Heart left ventricle (tissue), 16 donors: ENCODE measurements around the gene MINDY3. TPM values are rescaled to one million over a fixed set of nuclear protein-coding genes. Genes with fewer than 3 reads are reported as not detected.

Source experiments
- ATAC-seq, 4 donors: fragments of 200-7000 bp; cut with Tn5 transposase; one replicate each; pipeline ENCODE4 v1.9.1; 2020 to 2022; ENCODE audit warnings: moderate library complexity in 4 of 4, mild to moderate bottlenecking in 3 of 4, moderate number of reproducible peaks in 1 of 4
- DNase-seq, 5 donors: peaks; one replicate each; pipeline ENCODE4 v3.0.0-alpha.2; 2020
- H3K27ac ChIP-seq, 12 donors: fragments of 200-600 bp; sonication (generic) in 4 of 12; one replicate each; pipeline versions ENCODE4 v1.5.0 to v1.8.0; 2016 to 2022; ENCODE audit warnings: mild to moderate bottlenecking in 2 of 12
- H3K27me3 ChIP-seq, 9 donors: fragments of 200-600 bp; sonication (generic) in 2 of 9; one replicate each; pipeline versions ENCODE4 v1.5.1 to v1.8.0; 2016 to 2022; ENCODE audit warnings: mild to moderate bottlenecking in 3 of 9
- H3K36me3 ChIP-seq, 9 donors: fragments of 200-600 bp; sonication (generic) in 2 of 9; one replicate each; pipeline versions ENCODE4 v1.5.0 to v1.8.0; 2018 to 2022; ENCODE audit warnings: mild to moderate bottlenecking in 2 of 9
- H3K4me1 ChIP-seq, 12 donors: fragments of 200-600 bp; sonication (generic) in 4 of 12; one replicate each; pipeline versions ENCODE4 v1.5.0 to v1.8.0; 2016 to 2022; ENCODE audit warnings: mild to moderate bottlenecking in 3 of 12
- H3K4me3 ChIP-seq, 12 donors: fragments of 200-600 bp; sonication (generic) in 4 of 12; one replicate each; pipeline versions ENCODE4 v1.5.0 to v1.8.0; 2017 to 2022; ENCODE audit warnings: mild to moderate bottlenecking in 9 of 12, moderate library complexity in 4 of 12
- H3K9me3 ChIP-seq, 12 donors: fragments of 200-600 bp; sonication (generic) in 4 of 12; one replicate each; pipeline versions ENCODE4 v1.5.0 to v1.8.0; 2016 to 2022; ENCODE audit warnings: mild to moderate bottlenecking in 1 of 12
- CTCF ChIP-seq, 12 donors: fragments of 200-600 bp; sonication (generic) in 4 of 12; IDR thresholded peaks; one replicate each; pipeline versions ENCODE4 v1.5.0 to v1.8.0; 2018 to 2022; ENCODE audit warnings: antibody characterized with exemption in 12 of 12, mild to moderate bottlenecking in 5 of 12
- POLR2A ChIP-seq, 2 donors: fragments of 450-650 bp; IDR thresholded peaks; one replicate each; pipeline ENCODE4 v1.6.1; 2017; ENCODE audit warnings: antibody characterized with exemption in 2 of 2, mild to moderate bottlenecking in 2 of 2, moderate library complexity in 2 of 2
- WGBS, 4 donors: extraction: QIAGEN DNeasy Blood & Tissue Kit in 2 of 4; methylation state at CpG; one replicate each; pipeline versions ENCODE4 v1.1.5 to v1.1.7; 2013 to 2018; 5-methylcytosine and 5-hydroxymethylcytosine counted together
- intact Hi-C, 10 donors: fragments of 100-400 bp; cut with DNase I; formaldehyde crosslinking; loops; one replicate each; pipeline versions ENCODE4 v1.11.1 to v1.14.2; 2022
- polyA plus RNA-seq, 2 donors: library from polyadenylated mRNA; stranded (reverse); fragments of 200-250 nt; gene quantifications; one replicate each; pipeline ENCODE4 v1.2.3, GENCODE V29; 2013
- total RNA-seq, 9 donors: library from RNA; depleted of rRNA in 2 of 9; stranded (reverse); fragments of >200 nt in 2 of 9; fragmentation: NEBNext Ultra II Directional in 3 of 9; extraction: Animal tissue kit (Norgen Biotek cat#: 25700) in 3 of 9; gene quantifications; one replicate each; pipeline versions ENCODE4 v1.1.0 to v1.2.4, GENCODE V29; 2016 to 2023
- donor health status: ischemic (EF 13 %, LVEDD 7.1; RV severe dilation, severe dysfunction).
- donor health status: healthy with polysubstance abuse.
- donor health status: DM: no; HTN: yes; CAD: no.
- donor health status: DM: no; HTN: no; CAD: no.
- donor health status: ischemic (EF 25% LVEDD 6.9; RV normal size, moderate dysfunction).
- donor health status: ischemic (EF 25% LVEDD 5.7; RV mildly dilated, moderate dysfunction).
- donor health status: healthy.
- donor health status: DM: yes; HTN: yes; CAD: no.
- donor health status: ischemic (EF 35%, LVEDD 5.7; RV mildly dilated, moderate dysfunction).
- donor health status: nonischemic (EF 11% LVEDD 7.7; RV severe dilation, severe dysfunction).
- donor health status: DM: yes; HTN: yes; CAD: no.
- donor health status: PGD.
- donor health status: ischemic (EF 29% LVEDD 5.4; RV normal size, mild dysfunction).
- donor health status: nonischemic (EF 23%, LVEDD 6.1; RV moderate dilation, normal function).

Gene MINDY3
- total and polyA plus RNA-seq, 11 donors, result 7.6 to 31.0 (median 21.0) TPM

DNA sequence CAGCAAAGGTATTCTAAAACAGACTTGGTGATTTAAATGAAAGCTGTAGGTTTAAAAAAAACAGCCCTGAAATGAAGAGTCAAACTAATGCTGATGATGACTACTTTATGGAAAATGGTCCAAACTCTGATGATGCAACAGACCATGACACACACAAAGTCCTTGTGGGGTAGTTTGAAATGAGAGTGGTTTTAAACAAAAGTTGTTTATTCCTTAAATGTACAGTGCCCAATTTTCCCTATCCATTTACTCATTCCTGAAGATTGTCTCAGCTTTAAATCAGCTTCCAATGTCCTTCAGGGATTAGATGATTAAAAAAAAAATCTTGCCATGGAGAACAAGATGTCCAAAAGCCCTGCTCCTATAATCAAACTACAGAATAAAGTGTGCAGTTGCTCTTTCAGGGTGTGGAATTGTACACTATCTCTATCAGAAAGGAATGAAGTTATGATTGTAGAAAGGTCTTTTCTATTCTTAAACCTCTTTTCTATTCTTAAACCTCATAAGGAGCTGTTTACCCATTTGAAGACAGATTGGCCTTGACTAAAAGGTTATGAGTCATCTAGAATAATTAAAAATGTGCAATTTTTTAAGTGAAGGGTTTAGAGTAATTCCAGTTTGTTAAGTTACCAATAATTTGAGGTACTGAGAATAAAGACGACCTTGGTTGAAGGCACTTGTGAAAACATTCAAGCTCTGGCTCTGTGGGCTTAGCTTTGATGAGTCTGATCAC lies 70.3 kb downstream of the MINDY3 start:
- 74 to 87% (median 78%) methylated on average over 1 of the region's 1 CpG for WGBS, 4 donors
- peaks cover 0 to 56% (median 29%) of the 10 kb centered on the region in 9 donors for H3K36me3 ChIP-seq
- ATAC-seq (peak in 1 of 4 donors; percentile 59), DNase-seq (no peak)
- no peak overlapping the region for H3K4me3 ChIP-seq
- no peak for TF ChIP-seq POLR2A (IDR thresholded peaks at IDR 0.05)
- no peaks in the 10 kb centered on the region for H3K9me3 ChIP-seq
- H3K27ac ChIP-seq, result peak overlapping the region in 3 of 12 donors; percentile 11 to 56 (median 21)
- intact Hi-C loops, result no loop called here
- H3K4me1 ChIP-seq, result peaks cover 0 to 48% (median 17%) of the 10 kb centered on the region in 12 donors
- H3K27me3 ChIP-seq, result no peaks in the 10 kb centered on the region

DNA sequence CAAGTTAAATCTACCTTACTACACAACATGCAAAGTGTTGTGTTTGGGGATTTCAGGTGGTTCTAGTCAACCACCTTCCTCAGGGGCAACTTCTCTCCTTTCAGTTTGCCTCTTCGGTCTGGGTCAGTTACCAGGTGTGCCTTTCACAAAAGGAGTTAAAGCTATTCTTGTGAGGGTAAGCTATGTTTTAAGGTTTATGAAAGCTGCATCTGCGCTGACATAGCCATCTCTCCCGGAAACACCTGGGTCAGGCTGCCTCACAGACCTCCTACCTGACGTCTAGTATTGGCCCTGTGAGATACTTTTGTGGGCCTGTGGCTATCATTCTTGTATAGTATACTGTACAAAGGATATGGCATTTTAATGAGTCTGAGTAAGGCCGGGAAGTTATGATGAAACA lies 72.9 kb downstream of the MINDY3 start:
- Histone ChIP-seq H3K27ac (peak overlapping the region in 1 of 12 donors; percentile 34), H3K4me3 (no peak overlapping the region), H3K4me1 (peaks cover 0 to 34% (median 13%) of the 10 kb centered on the region in 12 donors), H3K9me3 (no peaks in the 10 kb centered on the region), H3K36me3 (peaks cover 0 to 50% (median 27%) of the 10 kb centered on the region in 9 donors), H3K27me3 (no peaks in the 10 kb centered on the region)
- WGBS, 4 donors, result 94 to 98% (median 96%) methylated on average over 5 of the region's 5 CpGs
- DNase-seq (no peak), ATAC-seq (no peak)
- TF ChIP-seq CTCF (IDR thresholded peaks at IDR 0.05) (no peak), POLR2A (IDR thresholded peaks at IDR 0.05) (no peak)
- intact Hi-C loops, result no loop called here

DNA sequence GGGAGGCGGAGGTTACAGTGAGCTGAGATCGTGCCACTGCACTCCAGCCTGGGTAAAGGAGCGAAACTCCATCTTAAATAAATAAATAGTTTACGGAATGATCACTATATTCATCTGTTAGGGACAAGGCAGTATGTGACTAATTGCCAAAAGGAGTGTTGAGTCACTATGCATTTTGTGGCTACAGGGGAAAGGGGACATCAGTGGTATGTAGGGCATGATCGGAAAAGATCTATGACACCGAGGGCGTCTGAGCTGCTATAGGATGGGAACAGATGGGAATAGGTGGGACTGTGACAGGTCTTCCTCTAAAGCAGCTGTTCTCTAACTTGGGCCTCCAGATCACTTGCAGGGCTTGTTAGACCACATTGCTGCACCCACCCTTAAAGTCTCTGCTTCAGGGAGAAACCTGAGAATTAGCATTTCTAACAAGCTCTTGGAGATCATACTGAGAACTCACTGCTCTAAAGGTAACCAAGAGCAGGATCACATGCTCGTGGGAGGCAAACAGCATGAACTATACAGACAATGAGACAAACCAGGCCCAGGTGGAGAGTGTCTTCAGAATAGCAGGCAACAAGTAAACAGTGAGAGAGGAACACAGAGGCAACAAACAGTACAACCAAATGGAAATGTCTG lies 75.5 kb downstream of the MINDY3 start:
- peaks cover 0 to 70% (median 39%) of the 10 kb centered on the region in 9 donors for H3K36me3 ChIP-seq

DNA sequence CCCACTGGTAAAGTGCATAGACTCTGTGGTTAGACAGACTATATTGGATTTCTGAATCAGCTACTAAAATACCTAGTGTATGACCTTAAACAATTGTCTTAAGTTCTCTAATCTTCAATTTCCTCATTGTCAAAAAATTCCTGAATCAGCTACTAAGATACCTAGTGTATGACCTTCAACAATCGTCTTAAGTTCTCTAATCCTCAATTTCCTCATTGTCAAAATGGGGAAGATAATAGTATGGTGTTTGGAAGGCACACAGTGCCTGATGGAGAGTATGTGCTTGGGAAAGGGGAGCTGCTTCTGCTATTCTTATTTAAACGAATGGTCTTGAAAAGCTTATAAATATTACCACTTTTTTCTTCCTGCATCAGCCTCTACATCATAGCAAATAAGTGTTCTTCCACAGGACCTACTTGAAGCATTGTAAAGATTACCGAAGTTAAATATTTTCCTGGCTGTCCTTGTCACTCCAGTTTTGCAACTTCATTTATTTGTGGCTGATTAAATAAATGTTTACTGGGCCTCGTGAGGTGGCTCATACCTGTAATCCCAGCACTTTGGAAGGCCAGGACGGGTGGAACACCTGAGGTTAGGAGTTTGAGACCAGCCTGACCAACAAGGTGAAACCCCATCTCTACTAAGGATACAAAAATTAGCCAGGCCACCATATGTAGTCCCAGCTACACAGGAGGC lies 76.2 kb downstream of the MINDY3 start:
- TF ChIP-seq CTCF (IDR thresholded peaks at IDR 0.05), result no peak
- no peak for TF ChIP-seq POLR2A (IDR thresholded peaks at IDR 0.05)
- no peak for ATAC-seq
- peaks cover 0 to 14% (median 7%) of the 10 kb centered on the region in 12 donors for H3K4me1 ChIP-seq
- H3K27ac ChIP-seq, result no peak overlapping the region
- WGBS, 4 donors, result 85 to 92% (median 89%) methylated on average over 5 of the region's 5 CpGs
- no peaks in the 10 kb centered on the region for H3K9me3 ChIP-seq
- peaks cover 0 to 74% (median 40%) of the 10 kb centered on the region in 9 donors for H3K36me3 ChIP-seq
- no peak for DNase-seq
- no peaks in the 10 kb centered on the region for H3K27me3 ChIP-seq
- H3K4me3 ChIP-seq, result no peak overlapping the region
- intact Hi-C loops, result no loop called here

More for the DNA sequence above, 75.5 kb downstream of the MINDY3 start:
- Histone ChIP-seq H3K27ac (no peak overlapping the region), H3K4me3 (no peak overlapping the region), H3K27me3 (no peaks in the 10 kb centered on the region), H3K4me1 (peaks cover 0 to 18% (median 7%) of the 10 kb centered on the region in 12 donors), H3K9me3 (no peaks in the 10 kb centered on the region)
- intact Hi-C loops, result no loop called here
- WGBS, 4 donors, result 93 to 95% (median 95%) methylated on average over 8 of the region's 8 CpGs
- TF ChIP-seq CTCF (IDR thresholded peaks at IDR 0.05) (no peak), POLR2A (IDR thresholded peaks at IDR 0.05) (no peak)
- DNase-seq, result no peak
- ATAC-seq, result no peak
